CD14-positive monocyte (primary cell): ENCODE data around the gene RPS2. TPM values are rescaled to one million over a fixed set of nuclear protein-coding genes. Genes with fewer than 3 reads are reported as not detected.
A peak's percentile ranks its signal among the peaks of the same experiment; 100 is the strongest.

ENCODE experiments used
- DNase-seq, 3 donors: peaks; one replicate each; pipeline ENCODE4 v3.0.0-alpha.2; 2011 to 2022
- H2AFZ ChIP-seq: 2 replicates; pipeline ENCODE4 v1.6.0; 2012; ENCODE audit warnings: mild to moderate bottlenecking, low read depth, low read length, inconsistent platforms; ENCODE audit not compliant: insufficient read depth, poor library complexity, severe bottlenecking
- H3K27ac ChIP-seq, 2 donors: 1 replicate in 1 of 2; 2 replicates in 1 of 2; pipeline ENCODE4 v1.5.1; 2012 to 2013; ENCODE audit warnings: low read length in 2 of 2, control low read depth in 1 of 2, inconsistent platforms in 1 of 2, low read depth in 1 of 2, mild to moderate bottlenecking in 1 of 2
- H3K27me3 ChIP-seq, 2 donors: one replicate each; pipeline versions ENCODE4 v1.6.0 to v1.6.1; 2011 to 2013; ENCODE audit warnings: low read length in 2 of 2; ENCODE audit not compliant: control insufficient read depth in 2 of 2, insufficient read depth in 2 of 2
- H3K36me3 ChIP-seq, 2 donors: replicated peaks in 1 of 2; 1 replicate in 1 of 2; 2 replicates in 1 of 2; pipeline versions ENCODE4 v1.5.1 to v1.6.1; 2012 to 2013; ENCODE audit warnings: low read length in 2 of 2, control low read depth in 1 of 2, inconsistent platforms in 1 of 2, mild to moderate bottlenecking in 1 of 2; ENCODE audit not compliant: insufficient read depth in 2 of 2, control insufficient read depth in 1 of 2
- H3K4me1 ChIP-seq, 2 donors: 1 replicate in 1 of 2; 2 replicates in 1 of 2; pipeline versions ENCODE4 v1.5.1 to v1.6.1; 2012 to 2013; ENCODE audit warnings: low read length in 2 of 2, control low read depth in 1 of 2, inconsistent platforms in 1 of 2, mild to moderate bottlenecking in 1 of 2, moderate library complexity in 1 of 2; ENCODE audit not compliant: insufficient read depth in 2 of 2, control insufficient read depth in 1 of 2
- H3K4me2 ChIP-seq: replicated peaks from 2 replicates; pipeline ENCODE3; 2012; ENCODE audit warnings: low read length, moderate library complexity, mild to moderate bottlenecking; ENCODE audit not compliant: poor library complexity, severe bottlenecking; ENCODE audit errors: extremely low read depth
- H3K4me3 ChIP-seq, 3 experiments: fragments of 200-600 bp in 1 of 3; sonication (generic) in 1 of 3; replicated peaks in 1 of 3; 1 replicate in 2 of 3; 2 replicates in 1 of 3; pipeline ENCODE4 v1.5.1; 2011 to 2013; ENCODE audit warnings: low read length in 3 of 3, mild to moderate bottlenecking in 3 of 3, control low read depth in 2 of 3, low read depth in 2 of 3, inconsistent platforms in 1 of 3, moderate library complexity in 1 of 3
- H3K79me2 ChIP-seq: 2 replicates; pipeline ENCODE4 v1.6.0; 2012; ENCODE audit warnings: mild to moderate bottlenecking, control low read depth, inconsistent platforms, low read length, moderate library complexity; ENCODE audit not compliant: insufficient read depth
- H3K9ac ChIP-seq: 2 replicates; pipeline ENCODE4 v1.6.0; 2017; ENCODE audit warnings: low read length, mild to moderate bottlenecking; ENCODE audit not compliant: insufficient read depth, poor library complexity, severe bottlenecking
- H3K9me3 ChIP-seq, 2 donors: replicated peaks in 1 of 2; 1 replicate in 1 of 2; 2 replicates in 1 of 2; pipeline versions ENCODE4 v1.5.1 to v1.6.1; 2012 to 2013; ENCODE audit warnings: low read length in 2 of 2, control low read depth in 1 of 2; ENCODE audit not compliant: control insufficient read depth in 1 of 2, insufficient read depth in 1 of 2
- H4K20me1 ChIP-seq: 2 replicates; pipeline ENCODE4 v1.6.0; 2012; ENCODE audit warnings: mild to moderate bottlenecking, low read length, control low read depth, moderate library complexity; ENCODE audit not compliant: insufficient read depth
- H3K27ac Mint-ChIP-seq, 7 donors: one replicate each; pipeline ENCODE4 v1.8.0; 2020; ENCODE audit warnings: mild to moderate bottlenecking in 7 of 7, mixed read lengths in 7 of 7, moderate library complexity in 6 of 7, inconsistent platforms in 2 of 7
- H3K27me3 Mint-ChIP-seq, 3 donors: one replicate each; pipeline ENCODE4 v1.8.0; 2021 to 2022; ENCODE audit warnings: low read depth in 3 of 3, mild to moderate bottlenecking in 3 of 3, mixed read lengths in 3 of 3, moderate library complexity in 3 of 3, inconsistent platforms in 1 of 3
- H3K36me3 Mint-ChIP-seq, 2 donors: one replicate each; pipeline ENCODE4 v1.8.0; 2020; ENCODE audit warnings: mixed read lengths in 2 of 2, inconsistent platforms in 1 of 2, mild to moderate bottlenecking in 1 of 2
- H3K4me1 Mint-ChIP-seq: one replicate; pipeline ENCODE4 v1.8.0; 2020; ENCODE audit warnings: mild to moderate bottlenecking, mixed read lengths
- H3K4me3 Mint-ChIP-seq, 2 donors: one replicate each; pipeline ENCODE4 v1.8.0; 2020; ENCODE audit warnings: mild to moderate bottlenecking in 2 of 2, mixed read lengths in 2 of 2, moderate library complexity in 1 of 2
- H3K9me3 Mint-ChIP-seq, 7 donors: one replicate each; pipeline ENCODE4 v1.8.0; 2020 to 2022; ENCODE audit warnings: mixed read lengths in 7 of 7, mild to moderate bottlenecking in 6 of 7, moderate library complexity in 6 of 7, inconsistent platforms in 2 of 7
- CTCF ChIP-seq: fragments of 200-600 bp; IDR thresholded peaks from one replicate; pipeline ENCODE4 v1.8.0; 2022; ENCODE audit warnings: antibody characterized with exemption, mild to moderate bottlenecking
- WGBS: methylation state at CpG from one replicate; pipeline ENCODE4 v1.1.5; 2013; ENCODE audit warnings: missing lambda C conversion rate; ENCODE audit not compliant: insufficient coverage; 5-methylcytosine and 5-hydroxymethylcytosine counted together
- intact Hi-C, 2 donors: fragments of 100-400 bp; cut with micrococcal nuclease; formaldehyde crosslinking; loops; one replicate each; pipeline versions ENCODE4 v1.15.0 to v1.15.1; 2023
- polyA plus RNA-seq, 3 donors: library from polyadenylated mRNA; depleted of rRNA in 1 of 3; unstranded in 2 of 3; stranded (reverse) in 1 of 3; fragments of 300-500 nt in 2 of 3; fragments of >200 nt in 1 of 3; fragmentation: Illumina TruSeq in 2 of 3; gene quantifications; 1 replicate in 2 of 3; 2 replicates in 1 of 3; pipeline ENCODE4 v1.2.3, GENCODE V29; 2012 to 2021

The RPS2 gene
- polyA plus RNA-seq, 3 donors = 1,849 to 2,136 (median 1,893) TPM

GRCh38 chr16:1982991-1983543, 18.4 kb upstream of the RPS2 start:
- intact Hi-C loops = no loop called here
- H3K4me1 ChIP-seq = peaks cover 20 to 28% of the 10 kb centered on the region in 2 donors
- H3K4me3 ChIP-seq = peak overlapping the region; percentile 1 to 87 (median 10)
- peaks cover 0 to 17% of the 10 kb centered on the region in 2 donors for H3K9me3 ChIP-seq
- H3K36me3 Mint-ChIP-seq = peaks cover 30 to 39% of the 10 kb centered on the region in 2 donors
- DNase-seq = no peak
- peak overlapping the region; percentile 74 for H3K9ac ChIP-seq
- 23% methylated on average over 17 of the region's 19 CpGs for WGBS
- peaks cover 18% of the 10 kb centered on the region for H3K4me1 Mint-ChIP-seq
- H3K9me3 Mint-ChIP-seq = peaks cover 0 to 12% (median 5%) of the 10 kb centered on the region in 7 donors
- H2AFZ ChIP-seq = peak overlapping the region; percentile 90
- H3K36me3 ChIP-seq = peaks cover 18 to 25% of the 10 kb centered on the region in 2 donors
- H3K4me2 ChIP-seq = peak overlapping the region; percentile 99
- peaks cover 50 to 63% (median 52%) of the 10 kb centered on the region in 3 donors for H3K27me3 Mint-ChIP-seq
- peak overlapping the region; percentile 75 to 89 for H3K4me3 Mint-ChIP-seq
- H3K27ac Mint-ChIP-seq = peak overlapping the region in 3 of 7 donors; percentile 76 to 88 (median 83)
- no peak for TF ChIP-seq CTCF
- no peaks in the 10 kb centered on the region for H3K79me2 ChIP-seq
- H3K27me3 ChIP-seq = peaks cover 30 to 50% of the 10 kb centered on the region in 2 donors
- peaks cover 8% of the 10 kb centered on the region for H4K20me1 ChIP-seq
- H3K27ac ChIP-seq = peak overlapping the region in 1 of 2 donors; percentile 73

- Mint-ChIP-seq H3K27me3 (peaks cover 46 to 63% (median 49%) of the 10 kb centered on the region in 3 donors), H3K4me1 (peaks cover 18% of the 10 kb centered on the region), H3K36me3 (peaks cover 35 to 43% of the 10 kb centered on the region in 2 donors), H3K4me3 (peak overlapping the region in 1 of 2 donors; percentile 89), H3K9me3 (peaks cover 0 to 12% (median 5%) of the 10 kb centered on the region in 7 donors), H3K27ac (no peak overlapping the region)
- no peak for DNase-seq
- no peak overlapping the region for H3K9ac ChIP-seq
- TF ChIP-seq CTCF = no peak
- H3K36me3 ChIP-seq = peaks cover 27 to 35% of the 10 kb centered on the region in 2 donors
- no peak overlapping the region for H3K4me3 ChIP-seq
- no peaks in the 10 kb centered on the region for H3K79me2 ChIP-seq
- H2AFZ ChIP-seq = no peak overlapping the region
- H3K9me3 ChIP-seq = peaks cover 0 to 17% of the 10 kb centered on the region in 2 donors
- no peak overlapping the region for H3K27ac ChIP-seq
- no peak overlapping the region for H3K4me2 ChIP-seq
- H3K27me3 ChIP-seq = peaks cover 30 to 48% of the 10 kb centered on the region in 2 donors
- 62% methylated on average over 4 of the region's 5 CpGs for WGBS
- H4K20me1 ChIP-seq = peaks cover 8% of the 10 kb centered on the region
- H3K4me1 ChIP-seq = peaks cover 20 to 28% of the 10 kb centered on the region in 2 donors
- intact Hi-C loops = no loop called here
These were observed 17.4 kb upstream of the RPS2 start for GRCh38 chr16:1982013-1982433.
